Esophagus muscularis mucosa (tissue), 4 donors: ENCODE results near the gene IL12RB1.

ENCODE experiments used
- CTCF ChIP-seq, 3 experiments: fragments of 200-600 bp in 2 of 3; fragments of 450-650 bp in 1 of 3; sonication (generic) in 2 of 3; IDR thresholded peaks; one replicate each; pipeline ENCODE4 v1.5.1; 2017 to 2019; ENCODE audit warnings: antibody characterized with exemption in 3 of 3, mild to moderate bottlenecking in 2 of 3, moderate library complexity in 1 of 3
- EP300 ChIP-seq: sonication (generic); formaldehyde crosslinking; IDR thresholded peaks from one replicate; pipeline ENCODE4 v1.6.1; 2017; ENCODE audit warnings: antibody characterized with exemption
- POLR2A ChIP-seq: fragments of 450-650 bp; IDR thresholded peaks from one replicate; pipeline ENCODE4 v1.6.1; 2017; ENCODE audit warnings: antibody characterized with exemption, moderate library complexity, mild to moderate bottlenecking, low read depth
- POLR2AphosphoS5 ChIP-seq, 2 donors: sonication (generic); formaldehyde crosslinking; IDR thresholded peaks; one replicate each; pipeline ENCODE4 v1.6.1; 2017; ENCODE audit warnings: antibody characterized with exemption in 2 of 2

- TF ChIP-seq CTCF (IDR thresholded peaks at IDR 0.05) (no peak), POLR2AphosphoS5 (IDR thresholded peaks at IDR 0.05) (no peak), EP300 (no peak), POLR2A (no peak)
Observed at GRCh38 chr19:18123819-18124218, 37.1 kb upstream of the IL12RB1 start.
